Panc1 (cell line): ENCODE measurements around the gene CCM2L. TPM values are rescaled to one million over a fixed set of nuclear protein-coding genes. Genes with fewer than 3 reads are reported as not detected.

ENCODE experiments used
- ATAC-seq: fragments of 200-7000 bp; cut with Tn5 transposase; 2 replicates; pipeline ENCODE4 v1.9.1; 2020; ENCODE audit warnings: mild to moderate bottlenecking, moderate library complexity
- BruUV-seq: library from RNA; stranded (reverse); fragments of 400-500 nt; replicated peaks from 2 replicates; lab custom pipeline; 2021; lab: Mats Ljungman, UMichigan
- CTCF ChIA-PET: fragments of 300-600 bp; sonication (Branson Sonifier 250); formaldehyde crosslinking; loops from one replicate; lab custom pipeline; 2022; ENCODE audit warnings: antibody characterized with exemption; lab: Charles Lee
- POLR2A ChIA-PET: fragments of 300-600 bp; sonication (Branson Sonifier 250); formaldehyde crosslinking; loops from one replicate; lab custom pipeline; 2022; ENCODE audit warnings: antibody characterized with exemption; lab: Charles Lee
- DNase-seq: peaks from one replicate; pipeline ENCODE4 v3.0.0-alpha.2; 2010; ENCODE audit warnings: low read depth, low spot score
- H3K27ac ChIP-seq: 2 replicates; pipeline ENCODE4 v1.5.1; 2011; ENCODE audit warnings: mild to moderate bottlenecking, low read length, inconsistent platforms
- H3K27me3 ChIP-seq: fragments of 200-500 bp; sonication (Bioruptor generic); 2 replicates; pipeline ENCODE4 v1.6.0; 2014; ENCODE audit warnings: low read length, inconsistent platforms; ENCODE audit not compliant: control insufficient read depth, insufficient read depth
- H3K36me3 ChIP-seq: fragments of 200-500 bp; sonication (Bioruptor generic); 2 replicates; pipeline ENCODE4 v1.5.1; 2014; ENCODE audit warnings: inconsistent platforms, mild to moderate bottlenecking, low read length, moderate library complexity; ENCODE audit not compliant: control insufficient read depth, insufficient read depth
- H3K4me1 ChIP-seq: 2 replicates; pipeline ENCODE4 v1.5.1; 2011; ENCODE audit warnings: inconsistent platforms, mild to moderate bottlenecking, low read length, moderate library complexity; ENCODE audit not compliant: control insufficient read depth, insufficient read depth
- H3K4me3 ChIP-seq, 2 experiments: 2 replicates each; pipeline ENCODE4 v1.5.1; 2011 to 2012; ENCODE audit warnings: low read depth in 2 of 2, low read length in 2 of 2, mild to moderate bottlenecking in 2 of 2, inconsistent platforms in 1 of 2, moderate library complexity in 1 of 2
- H3K9me3 ChIP-seq: fragments of 200-500 bp; sonication (Bioruptor generic); 2 replicates; pipeline ENCODE4 v1.5.1; 2014; ENCODE audit warnings: low read depth, mild to moderate bottlenecking, inconsistent platforms, low read length, moderate library complexity; ENCODE audit not compliant: control insufficient read depth, insufficient read depth
- CTCF ChIP-seq: fragments of 450-650 bp; IDR thresholded peaks from 2 replicates; pipeline ENCODE4 v1.5.1; 2017; ENCODE audit warnings: mild to moderate bottlenecking
- POLR2AphosphoS5 ChIP-seq: IDR thresholded peaks from 2 replicates; pipeline ENCODE4 v1.6.1; 2012; ENCODE audit warnings: mild to moderate bottlenecking, low read depth, low read length, moderate library complexity
- REST ChIP-seq, 2 experiments: IDR thresholded peaks; 2 replicates each; pipeline ENCODE4 v1.6.1; 2011 to 2012; ENCODE audit warnings: low read depth in 2 of 2, control low read depth in 1 of 2, low read length in 1 of 2, mild to moderate bottlenecking in 1 of 2, moderate library complexity in 1 of 2; ENCODE audit not compliant: insufficient read depth in 1 of 2
- SIN3A ChIP-seq: IDR thresholded peaks from 2 replicates; pipeline ENCODE4 v1.6.1; 2012; ENCODE audit warnings: low read depth, mild to moderate bottlenecking, low read length, moderate library complexity, borderline replicate concordance; ENCODE audit not compliant: insufficient read depth
- TCF7L2 ChIP-seq: IDR thresholded peaks from 2 replicates; pipeline ENCODE4 v1.6.1; 2011; ENCODE audit warnings: mild to moderate bottlenecking, low read depth, low read length, inconsistent platforms
- in situ Hi-C: cut with HindIII; loops from 2 replicates; pipeline ENCODE4 v1.10.0; 2016; ENCODE audit warnings: low sequenced_read_pairs, low pct_unique_long_range_greater_than_20kb
- intact Hi-C: fragments of 100-400 bp; cut with micrococcal nuclease; formaldehyde crosslinking; loops from one replicate; pipeline ENCODE4 v1.10.0; 2022; ENCODE audit not compliant: unreplicated experiment
- total RNA-seq: library from RNA; stranded (reverse); gene quantifications from one replicate; pipeline ENCODE4 v1.2.1, GENCODE V29; 2021; ENCODE audit not compliant: unreplicated experiment

Gene CCM2L
- total RNA-seq, 1 experiment from 2014 or later: 45.4 TPM

- no peak overlapping the region for H3K4me3 ChIP-seq
- ChIA-PET POLR2A (interaction anchor here (0.6 kb wide), 2 partner anchors 29 to 159 kb away, joined by 3 read pairs; no protein-coding TSS in a partner anchor), CTCF (interaction anchor here (0.7 to 1.1 kb wide), 3 partner anchors 19 to 158 kb away, joined by 3 read pairs; no protein-coding TSS in a partner anchor)
- no peaks in the 10 kb centered on the region; the same call in 1 of the 2 replicates for H3K27me3 ChIP-seq
- no TSS peak for BruUV-seq
- no peaks in the 10 kb centered on the region for H3K9me3 ChIP-seq
- ATAC-seq (no peak), DNase-seq (no peak)
- no peak overlapping the region for H3K27ac ChIP-seq
- peaks cover 20% of the 10 kb centered on the region for H3K4me1 ChIP-seq
- TF ChIP-seq CTCF (no peak), REST (IDR thresholded peaks at IDR 0.05; ENCODE audit: insufficient read depth in 1 of 2, low read depth in 2 of 2, low read length in 1 of 2) (no peak), TCF7L2 (no peak), SIN3A (no peak), POLR2AphosphoS5 (no peak)
- no peaks in the 10 kb centered on the region for H3K36me3 ChIP-seq
- intact Hi-C loops: no loop called here
- in situ Hi-C loops: no loop called here
Measured at GRCh38 chr20:32013326-32013725, 3.1 kb downstream of the CCM2L start.

GRCh38 chr20:32017711-32018251, 7.5 kb downstream of the CCM2L start:
- TSS peak; percentile 84 for BruUV-seq
- H3K4me1 ChIP-seq: peaks cover 19% of the 10 kb centered on the region
- ChIA-PET CTCF (interaction anchor here (0.5 to 1.5 kb wide), 10 partner anchors 11 to 166 kb away, joined by 3 to 5 read pairs (median 3); partner anchors contain the start of gene PDRG1), POLR2A (interaction anchor here (0.5 to 1.0 kb wide), 4 partner anchors 23 to 695 kb away, joined by 3 to 4 read pairs (median 3); no protein-coding TSS in a partner anchor)
- TF ChIP-seq CTCF (no peak), SIN3A (no peak), POLR2AphosphoS5 (no peak)
- peak overlapping the region; percentile 5 for H3K27ac ChIP-seq
- intact Hi-C loops: loop anchor here (5.0 kb wide), 1 partner anchor 45 kb away; no protein-coding TSS in a partner anchor
- H3K9me3 ChIP-seq: no peaks in the 10 kb centered on the region
- H3K4me3 ChIP-seq: peak overlapping the region; percentile 34 to 52
- no peaks in the 10 kb centered on the region for H3K36me3 ChIP-seq
- H3K27me3 ChIP-seq: peaks cover 11% of the 10 kb centered on the region; the same call in 1 of the 2 replicates
- in situ Hi-C loops: no loop called here
- no peak; the same call in 1 of the 2 replicates for ATAC-seq
- no peak for DNase-seq
